Neural cell (in vitro differentiated cells): ENCODE results near the gene TRMT5.

Experiments used
- CTCF ChIP-seq: fragments of 450-650 bp; IDR thresholded peaks from 2 replicates; pipeline ENCODE4 v1.5.1; 2014; ENCODE audit warnings: antibody characterized with exemption, mild to moderate bottlenecking, moderate library complexity; ENCODE audit not compliant: poor library complexity, severe bottlenecking
- EZH2 ChIP-seq: fragments of 200-600, 300-800 bp; shearing (Covaris generic), sonication (generic); IDR thresholded peaks from 2 replicates; pipeline ENCODE4 v1.6.1; 2014; ENCODE audit warnings: antibody characterized with exemption, low read length, borderline replicate concordance, mild to moderate bottlenecking; ENCODE audit not compliant: insufficient read depth, poor library complexity, severe bottlenecking
- POLR2AphosphoS5 ChIP-seq: IDR thresholded peaks from 2 replicates; pipeline ENCODE4 v1.6.1; 2012
- REST ChIP-seq: IDR thresholded peaks from 2 replicates; pipeline ENCODE4 v1.6.1; 2012; ENCODE audit warnings: borderline replicate concordance
- SMC3 ChIP-seq: fragments of 450-650 bp; conservative IDR thresholded peaks from 2 replicates; pipeline ENCODE4 v1.6.1; 2014; ENCODE audit warnings: antibody characterized with exemption, mild to moderate bottlenecking, moderate library complexity; ENCODE audit not compliant: poor library complexity

DNA sequence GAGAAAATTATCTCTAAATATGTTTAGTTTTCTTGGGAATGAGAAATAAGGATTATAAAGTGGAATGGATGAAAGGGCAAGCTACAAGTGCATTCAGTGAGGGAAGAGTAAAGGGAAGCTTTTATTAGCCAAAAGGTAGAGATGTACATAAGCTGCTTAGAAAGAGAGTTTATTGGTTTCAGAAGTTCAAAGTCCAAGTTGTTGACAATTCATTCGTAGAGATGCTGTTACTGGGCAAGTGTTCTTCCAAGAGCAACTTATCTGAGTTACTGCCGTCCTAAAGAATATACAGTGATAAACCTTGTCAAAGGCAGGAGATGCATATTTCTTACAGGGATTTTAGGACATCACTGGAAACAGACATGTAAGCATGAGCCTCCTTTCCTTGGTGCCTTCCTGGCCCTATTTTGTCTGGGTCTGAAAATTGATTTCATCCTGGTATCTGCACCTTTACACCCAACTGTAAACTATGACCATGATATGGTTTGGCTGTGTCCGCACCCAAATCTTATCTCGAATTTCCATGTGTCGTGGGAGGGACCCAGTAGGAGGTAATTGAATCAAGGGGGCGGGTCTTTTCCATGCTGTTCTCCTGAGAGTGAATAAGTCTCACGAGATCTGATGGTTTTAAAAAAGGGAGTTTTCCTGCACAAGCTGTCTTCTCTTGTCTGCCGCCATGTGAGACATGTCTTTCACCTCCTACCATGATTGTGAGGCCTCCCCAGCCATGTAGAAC lies 46.8 kb downstream of the TRMT5 start:
- TF ChIP-seq SMC3 (no peak), CTCF (no peak), POLR2AphosphoS5 (no peak), EZH2 (no peak), REST (no peak)
